K562 (cell line): ENCODE data around the gene SLBP. TPM values are rescaled to one million over a fixed set of nuclear protein-coding genes. Genes with fewer than 3 reads are reported as not detected.

ENCODE experiments used
- C11orf30 ChIP-seq: fragments of 450-650 bp; IDR thresholded peaks from 2 replicates; pipeline ENCODE4 v1.6.1; 2016; ENCODE audit warnings: low read depth, mild to moderate bottlenecking
- ELF4 ChIP-seq: fragments of 450-650 bp; formaldehyde crosslinking; IDR thresholded peaks from 2 replicates; pipeline ENCODE4 v1.4.0; 2022; ENCODE audit warnings: missing genetic modification characterization
- FOXK2 ChIP-seq, 2 experiments: fragments of 450-650 bp; IDR thresholded peaks in 1 of 2; conservative IDR thresholded peaks in 1 of 2; 2 replicates each; pipeline ENCODE4 v1.6.1; 2016; ENCODE audit warnings: low read depth in 2 of 2, mild to moderate bottlenecking in 1 of 2
- FUS ChIP-seq: fragments of 200-400 bp; formaldehyde crosslinking; optimal IDR thresholded peaks from 2 replicates; pipeline ENCODE3; 2017; ENCODE audit warnings: low read depth, low read length
- ILK ChIP-seq: fragments of 450-650 bp; IDR thresholded peaks from 2 replicates; pipeline ENCODE4 v1.6.1; 2016; ENCODE audit warnings: missing genetic modification characterization, low read depth, mild to moderate bottlenecking, missing compliant biosample characterization, moderate library complexity, borderline replicate concordance
- MTA2 ChIP-seq: fragments of 450-650 bp; IDR thresholded peaks from 2 replicates; pipeline ENCODE4 v1.6.1; 2016; ENCODE audit warnings: low read depth
- PHB ChIP-seq: fragments of 250-450 bp; sonication (Bioruptor Pico); IDR thresholded peaks from 2 replicates; pipeline ENCODE4 v1.5.0; 2021
- SIN3B ChIP-seq: fragments of 450-650 bp; IDR thresholded peaks from 2 replicates; pipeline ENCODE4 v1.6.1; 2017; ENCODE audit warnings: low read depth, mild to moderate bottlenecking, moderate library complexity
- TGIF2 ChIP-seq: sonication (generic); formaldehyde crosslinking; IDR thresholded peaks from 2 replicates; pipeline ENCODE4 v1.8.1; 2022; ENCODE audit warnings: mild to moderate bottlenecking, missing genetic modification reagents, moderate library complexity
- TOE1 ChIP-seq, 2 experiments: fragments of 450-650 bp in 1 of 2; sonication (generic) in 1 of 2; formaldehyde crosslinking in 1 of 2; IDR thresholded peaks; 2 replicates each; pipeline versions ENCODE4 v1.7.1 to v1.8.0; 2016 to 2022; ENCODE audit warnings: borderline replicate concordance in 2 of 2, mild to moderate bottlenecking in 2 of 2, antibody characterized with exemption in 1 of 2, inconsistent platforms in 1 of 2, low read depth in 1 of 2, missing genetic modification reagents in 1 of 2, moderate library complexity in 1 of 2
- ZEB2 ChIP-seq: fragments of 450-650 bp; IDR thresholded peaks from 2 replicates; pipeline ENCODE4 v1.6.1; 2016
- ZNF165 ChIP-seq: fragments of 250-450 bp; sonication (Bioruptor Pico); IDR thresholded peaks from 2 replicates; pipeline ENCODE4 v1.4.0; 2020; ENCODE audit warnings: borderline replicate concordance
- ZNF23 ChIP-seq: fragments of 250-450 bp; sonication (Bioruptor Pico); IDR thresholded peaks from 2 replicates; pipeline ENCODE4 v1.4.0; 2020; ENCODE audit warnings: mild to moderate bottlenecking
- ZNF316 ChIP-seq: fragments of 450-650 bp; IDR thresholded peaks from 2 replicates; pipeline ENCODE4 v1.6.1; 2016
- polyA plus RNA-seq, 8 experiments: library from polyadenylated mRNA; depleted of rRNA in 4 of 8; stranded (reverse) in 5 of 8; unstranded in 3 of 8; fragments of >200 nt; fragmentation: Nextera tagmentation in 2 of 8; fragmentation: Illumina TruSeq in 1 of 8; extraction: Ambion mirVana in 2 of 8; extraction: Trizol in 1 of 8; gene quantifications; 2 replicates each; pipeline versions ENCODE4 v1.2.1 to v1.2.3, GENCODE V29; 2011 to 2014; ENCODE audit warnings: inconsistent platforms in 1 of 8, missing spikeins in 1 of 8
- total RNA-seq, 7 experiments: library from RNA; depleted of rRNA in 6 of 7; stranded (reverse); fragments of >200 nt in 6 of 7; fragmentation: Illumina TruSeq in 2 of 7; extraction: Trizol in 2 of 7; gene quantifications; 2 replicates each; pipeline versions ENCODE4 v1.2.1 to v1.2.3, GENCODE V29; 2011 to 2021; ENCODE audit warnings: low replicate concordance in 1 of 7
- TF ChIP-seq, protein P1 (sequence below): fragments of 250-450 bp; sonication (Bioruptor Pico); IDR thresholded peaks from 2 replicates; pipeline ENCODE4 v1.9.0; 2021; ENCODE audit warnings: mild to moderate bottlenecking
- TF ChIP-seq, protein P2 (sequence below): fragments of 450-650 bp; formaldehyde crosslinking; IDR thresholded peaks from 2 replicates; pipeline ENCODE4 v1.4.0; 2022; ENCODE audit warnings: missing genetic modification characterization
- TF ChIP-seq, protein P3 (sequence below): fragments of 450-650 bp; IDR thresholded peaks from 2 replicates; pipeline ENCODE4 v1.7.1; 2018; ENCODE audit warnings: mild to moderate bottlenecking, low read depth; ENCODE audit not compliant: partially characterized antibody
- TF ChIP-seq, protein P4 (sequence below): fragments of 450-650 bp; IDR thresholded peaks from 2 replicates; pipeline ENCODE4 v1.6.1; 2016; ENCODE audit warnings: mild to moderate bottlenecking
- TF ChIP-seq, protein P5 (sequence below): fragments of 250-450 bp; sonication (Bioruptor Pico); IDR thresholded peaks from 2 replicates; pipeline ENCODE4 v1.6.1; 2021; ENCODE audit warnings: mild to moderate bottlenecking
- TF ChIP-seq, protein P6 (sequence below): fragments of 450-650 bp; conservative IDR thresholded peaks from 2 replicates; pipeline ENCODE4 v1.6.1; 2016; ENCODE audit warnings: missing genetic modification characterization, low read depth, mild to moderate bottlenecking, missing compliant biosample characterization, moderate library complexity

SLBP gene
- total and polyA plus RNA-seq, 9 of the 15 experiments (the other 6 are each of a cell fraction or from before 2014, with no cell fraction given), result 49.4 to 221 (median 162) TPM

DNA sequence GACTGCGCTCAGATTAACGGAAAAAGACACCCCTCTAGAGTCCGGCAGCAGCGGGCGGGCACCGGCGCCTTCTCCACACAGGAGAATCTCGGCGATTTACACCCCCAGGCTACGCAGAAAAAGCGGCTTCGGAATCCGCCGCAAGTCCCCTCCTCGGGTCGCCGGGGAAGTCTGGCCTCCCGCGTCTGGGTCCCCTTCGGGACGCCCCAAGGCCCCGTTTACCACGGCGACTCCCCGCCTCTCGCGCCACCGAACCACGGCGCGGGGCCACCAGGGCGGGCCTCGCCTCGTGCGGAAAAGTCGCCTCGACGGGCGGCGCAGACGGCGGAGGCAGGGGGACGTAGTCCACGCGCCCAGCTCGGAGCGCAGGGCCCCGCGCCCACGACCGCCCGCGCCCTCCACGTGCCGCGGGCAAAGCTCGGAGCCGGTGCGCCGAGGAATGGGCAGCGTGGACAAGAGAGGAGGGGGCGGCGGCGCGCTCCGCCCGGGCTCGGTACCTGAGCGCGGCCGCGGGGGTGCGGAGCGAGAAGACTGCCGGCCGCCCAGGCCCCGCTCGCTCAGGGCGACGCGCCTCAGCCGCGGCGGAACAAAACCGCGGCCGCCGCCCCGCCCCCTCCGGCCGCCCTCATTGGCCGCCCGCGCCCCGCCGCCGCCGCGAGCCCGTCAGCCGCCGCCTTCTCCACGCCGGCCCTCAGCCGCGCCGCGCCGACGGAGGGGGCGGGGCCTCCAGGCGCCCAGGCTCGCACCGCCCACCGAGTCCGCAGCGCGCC lies 28.2 kb downstream of the SLBP start, which contains the start of gene FAM53A (continued):
- TF ChIP-seq, protein P1, sequence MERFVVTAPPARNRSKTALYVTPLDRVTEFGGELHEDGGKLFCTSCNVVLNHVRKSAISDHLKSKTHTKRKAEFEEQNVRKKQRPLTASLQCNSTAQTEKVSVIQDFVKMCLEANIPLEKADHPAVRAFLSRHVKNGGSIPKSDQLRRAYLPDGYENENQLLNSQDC (CRISPR knock-in tag), result no peak
- TF ChIP-seq FOXK2 (conservative IDR thresholded peaks at IDR 0.05 in 1 of 2, IDR thresholded peaks at IDR 0.05 in 1 of 2; ENCODE audit: low read depth in 2 of 2), result no peak
- TF ChIP-seq, protein P2, sequence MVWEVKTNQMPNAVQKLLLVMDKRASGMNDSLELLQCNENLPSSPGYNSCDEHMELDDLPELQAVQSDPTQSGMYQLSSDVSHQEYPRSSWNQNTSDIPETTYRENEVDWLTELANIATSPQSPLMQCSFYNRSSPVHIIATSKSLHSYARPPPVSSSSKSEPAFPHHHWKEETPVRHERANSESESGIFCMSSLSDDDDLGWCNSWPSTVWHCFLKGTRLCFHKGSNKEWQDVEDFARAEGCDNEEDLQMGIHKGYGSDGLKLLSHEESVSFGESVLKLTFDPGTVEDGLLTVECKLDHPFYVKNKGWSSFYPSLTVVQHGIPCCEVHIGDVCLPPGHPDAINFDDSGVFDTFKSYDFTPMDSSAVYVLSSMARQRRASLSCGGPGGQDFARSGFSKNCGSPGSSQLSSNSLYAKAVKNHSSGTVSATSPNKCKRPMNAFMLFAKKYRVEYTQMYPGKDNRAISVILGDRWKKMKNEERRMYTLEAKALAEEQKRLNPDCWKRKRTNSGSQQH, result no peak
- TF ChIP-seq, protein P3, sequence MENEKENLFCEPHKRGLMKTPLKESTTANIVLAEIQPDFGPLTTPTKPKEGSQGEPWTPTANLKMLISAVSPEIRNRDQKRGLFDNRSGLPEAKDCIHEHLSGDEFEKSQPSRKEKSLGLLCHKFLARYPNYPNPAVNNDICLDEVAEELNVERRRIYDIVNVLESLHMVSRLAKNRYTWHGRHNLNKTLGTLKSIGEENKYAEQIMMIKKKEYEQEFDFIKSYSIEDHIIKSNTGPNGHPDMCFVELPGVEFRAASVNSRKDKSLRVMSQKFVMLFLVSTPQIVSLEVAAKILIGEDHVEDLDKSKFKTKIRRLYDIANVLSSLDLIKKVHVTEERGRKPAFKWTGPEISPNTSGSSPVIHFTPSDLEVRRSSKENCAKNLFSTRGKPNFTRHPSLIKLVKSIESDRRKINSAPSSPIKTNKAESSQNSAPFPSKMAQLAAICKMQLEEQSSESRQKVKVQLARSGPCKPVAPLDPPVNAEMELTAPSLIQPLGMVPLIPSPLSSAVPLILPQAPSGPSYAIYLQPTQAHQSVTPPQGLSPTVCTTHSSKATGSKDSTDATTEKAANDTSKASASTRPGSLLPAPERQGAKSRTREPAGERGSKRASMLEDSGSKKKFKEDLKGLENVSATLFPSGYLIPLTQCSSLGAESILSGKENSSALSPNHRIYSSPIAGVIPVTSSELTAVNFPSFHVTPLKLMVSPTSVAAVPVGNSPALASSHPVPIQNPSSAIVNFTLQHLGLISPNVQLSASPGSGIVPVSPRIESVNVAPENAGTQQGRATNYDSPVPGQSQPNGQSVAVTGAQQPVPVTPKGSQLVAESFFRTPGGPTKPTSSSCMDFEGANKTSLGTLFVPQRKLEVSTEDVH, result no peak
- no peak for TF ChIP-seq C11orf30
- peak; percentile 74; the same call in 1 of the 2 replicates for TF ChIP-seq TGIF2 (CRISPR knock-in tag)
- no peak for TF ChIP-seq ZEB2
- TF ChIP-seq SIN3B, result peak; percentile 54; the same call in 1 of the 2 replicates
- no peak for TF ChIP-seq ZNF165
- TF ChIP-seq MTA2, result no peak
- no peak for TF ChIP-seq TOE1 (IDR thresholded peaks at IDR 0.05; ENCODE audit: borderline replicate concordance)
- no peak for TF ChIP-seq TOE1 (CRISPR knock-in tag; IDR thresholded peaks at IDR 0.05; ENCODE audit: borderline replicate concordance, low read depth)
- no peak for TF ChIP-seq ILK (tag)
- TF ChIP-seq PHB (CRISPR knock-in tag), result no peak
- TF ChIP-seq, protein P4, sequence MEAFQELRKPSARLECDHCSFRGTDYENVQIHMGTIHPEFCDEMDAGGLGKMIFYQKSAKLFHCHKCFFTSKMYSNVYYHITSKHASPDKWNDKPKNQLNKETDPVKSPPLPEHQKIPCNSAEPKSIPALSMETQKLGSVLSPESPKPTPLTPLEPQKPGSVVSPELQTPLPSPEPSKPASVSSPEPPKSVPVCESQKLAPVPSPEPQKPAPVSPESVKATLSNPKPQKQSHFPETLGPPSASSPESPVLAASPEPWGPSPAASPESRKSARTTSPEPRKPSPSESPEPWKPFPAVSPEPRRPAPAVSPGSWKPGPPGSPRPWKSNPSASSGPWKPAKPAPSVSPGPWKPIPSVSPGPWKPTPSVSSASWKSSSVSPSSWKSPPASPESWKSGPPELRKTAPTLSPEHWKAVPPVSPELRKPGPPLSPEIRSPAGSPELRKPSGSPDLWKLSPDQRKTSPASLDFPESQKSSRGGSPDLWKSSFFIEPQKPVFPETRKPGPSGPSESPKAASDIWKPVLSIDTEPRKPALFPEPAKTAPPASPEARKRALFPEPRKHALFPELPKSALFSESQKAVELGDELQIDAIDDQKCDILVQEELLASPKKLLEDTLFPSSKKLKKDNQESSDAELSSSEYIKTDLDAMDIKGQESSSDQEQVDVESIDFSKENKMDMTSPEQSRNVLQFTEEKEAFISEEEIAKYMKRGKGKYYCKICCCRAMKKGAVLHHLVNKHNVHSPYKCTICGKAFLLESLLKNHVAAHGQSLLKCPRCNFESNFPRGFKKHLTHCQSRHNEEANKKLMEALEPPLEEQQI, result no peak
- TF ChIP-seq, protein P5, sequence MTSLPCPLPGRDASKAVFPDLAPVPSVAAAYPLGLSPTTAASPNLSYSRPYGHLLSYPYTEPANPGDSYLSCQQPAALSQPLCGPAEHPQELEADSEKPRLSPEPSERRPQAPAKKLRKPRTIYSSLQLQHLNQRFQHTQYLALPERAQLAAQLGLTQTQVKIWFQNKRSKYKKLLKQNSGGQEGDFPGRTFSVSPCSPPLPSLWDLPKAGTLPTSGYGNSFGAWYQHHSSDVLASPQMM (CRISPR knock-in tag), result no peak
- no peak for TF ChIP-seq ELF4 (CRISPR knock-in tag)
- TF ChIP-seq FUS, result no peak
- TF ChIP-seq, protein P6, sequence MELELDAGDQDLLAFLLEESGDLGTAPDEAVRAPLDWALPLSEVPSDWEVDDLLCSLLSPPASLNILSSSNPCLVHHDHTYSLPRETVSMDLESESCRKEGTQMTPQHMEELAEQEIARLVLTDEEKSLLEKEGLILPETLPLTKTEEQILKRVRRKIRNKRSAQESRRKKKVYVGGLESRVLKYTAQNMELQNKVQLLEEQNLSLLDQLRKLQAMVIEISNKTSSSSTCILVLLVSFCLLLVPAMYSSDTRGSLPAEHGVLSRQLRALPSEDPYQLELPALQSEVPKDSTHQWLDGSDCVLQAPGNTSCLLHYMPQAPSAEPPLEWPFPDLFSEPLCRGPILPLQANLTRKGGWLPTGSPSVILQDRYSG (tag), result no peak
- no peak for TF ChIP-seq ZNF316
- TF ChIP-seq ZNF23 (CRISPR knock-in tag), result no peak
